Measurements from ENCODE around the gene SEMA3B. TPM values are rescaled to one million over a fixed set of nuclear protein-coding genes. Genes with fewer than 3 reads are reported as not detected.

SEMA3B gene
- total and polyA plus RNA-seq, 2 experiments from 2014 or later: 2.4 to 3.3 TPM

DNA sequence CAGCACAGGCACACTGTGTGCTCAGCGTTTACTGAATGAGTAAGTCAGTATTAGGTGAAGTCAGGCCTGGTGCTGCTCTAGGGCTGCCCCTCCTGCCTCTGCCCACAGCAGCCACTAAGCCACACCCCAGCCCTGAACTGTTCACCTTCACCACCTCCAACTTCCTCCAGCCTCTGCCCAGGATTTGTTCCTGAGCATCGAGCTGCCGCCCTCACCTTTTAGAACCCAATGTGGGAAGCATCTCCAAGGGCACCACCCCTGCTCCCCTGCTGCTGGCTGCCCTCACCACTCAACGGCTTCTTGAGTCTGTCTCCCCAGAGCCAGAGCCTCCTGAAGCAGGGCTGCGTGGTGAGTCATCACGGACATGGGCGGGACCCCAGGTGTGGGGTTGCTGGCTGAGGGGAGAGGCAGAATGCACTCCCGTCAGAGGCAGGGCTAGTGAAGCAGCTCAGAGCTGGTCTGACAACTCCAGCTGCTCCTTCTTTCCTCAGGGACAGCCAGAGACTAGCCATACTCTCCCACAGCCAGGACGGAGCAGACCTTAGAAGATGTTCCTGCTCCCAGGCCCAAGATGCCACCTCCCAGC lies 47.8 kb downstream of the SEMA3B start:
- peaks cover 6% of the 10 kb centered on the region; the same call in 1 of the 2 replicates for H3K4me1 ChIP-seq (ENCODE audit: insufficient read depth)
- no peak for TF ChIP-seq EZH2 (IDR thresholded peaks at IDR 0.05; ENCODE audit: low read depth, unreplicated experiment)
- no peak for TF ChIP-seq EZH2phosphoT487 (IDR thresholded peaks at IDR 0.05; ENCODE audit: unreplicated experiment)
- no peak for TF ChIP-seq POLR2AphosphoS5 (IDR thresholded peaks at IDR 0.05; ENCODE audit: low read depth)
- TF ChIP-seq ZNF114 (CRISPR knock-in tag; IDR thresholded peaks at IDR 0.05): no peak
- no peak for TF ChIP-seq ZNF331 (CRISPR knock-in tag; IDR thresholded peaks at IDR 0.05; ENCODE audit: low read depth)
- TF ChIP-seq, protein P1, sequence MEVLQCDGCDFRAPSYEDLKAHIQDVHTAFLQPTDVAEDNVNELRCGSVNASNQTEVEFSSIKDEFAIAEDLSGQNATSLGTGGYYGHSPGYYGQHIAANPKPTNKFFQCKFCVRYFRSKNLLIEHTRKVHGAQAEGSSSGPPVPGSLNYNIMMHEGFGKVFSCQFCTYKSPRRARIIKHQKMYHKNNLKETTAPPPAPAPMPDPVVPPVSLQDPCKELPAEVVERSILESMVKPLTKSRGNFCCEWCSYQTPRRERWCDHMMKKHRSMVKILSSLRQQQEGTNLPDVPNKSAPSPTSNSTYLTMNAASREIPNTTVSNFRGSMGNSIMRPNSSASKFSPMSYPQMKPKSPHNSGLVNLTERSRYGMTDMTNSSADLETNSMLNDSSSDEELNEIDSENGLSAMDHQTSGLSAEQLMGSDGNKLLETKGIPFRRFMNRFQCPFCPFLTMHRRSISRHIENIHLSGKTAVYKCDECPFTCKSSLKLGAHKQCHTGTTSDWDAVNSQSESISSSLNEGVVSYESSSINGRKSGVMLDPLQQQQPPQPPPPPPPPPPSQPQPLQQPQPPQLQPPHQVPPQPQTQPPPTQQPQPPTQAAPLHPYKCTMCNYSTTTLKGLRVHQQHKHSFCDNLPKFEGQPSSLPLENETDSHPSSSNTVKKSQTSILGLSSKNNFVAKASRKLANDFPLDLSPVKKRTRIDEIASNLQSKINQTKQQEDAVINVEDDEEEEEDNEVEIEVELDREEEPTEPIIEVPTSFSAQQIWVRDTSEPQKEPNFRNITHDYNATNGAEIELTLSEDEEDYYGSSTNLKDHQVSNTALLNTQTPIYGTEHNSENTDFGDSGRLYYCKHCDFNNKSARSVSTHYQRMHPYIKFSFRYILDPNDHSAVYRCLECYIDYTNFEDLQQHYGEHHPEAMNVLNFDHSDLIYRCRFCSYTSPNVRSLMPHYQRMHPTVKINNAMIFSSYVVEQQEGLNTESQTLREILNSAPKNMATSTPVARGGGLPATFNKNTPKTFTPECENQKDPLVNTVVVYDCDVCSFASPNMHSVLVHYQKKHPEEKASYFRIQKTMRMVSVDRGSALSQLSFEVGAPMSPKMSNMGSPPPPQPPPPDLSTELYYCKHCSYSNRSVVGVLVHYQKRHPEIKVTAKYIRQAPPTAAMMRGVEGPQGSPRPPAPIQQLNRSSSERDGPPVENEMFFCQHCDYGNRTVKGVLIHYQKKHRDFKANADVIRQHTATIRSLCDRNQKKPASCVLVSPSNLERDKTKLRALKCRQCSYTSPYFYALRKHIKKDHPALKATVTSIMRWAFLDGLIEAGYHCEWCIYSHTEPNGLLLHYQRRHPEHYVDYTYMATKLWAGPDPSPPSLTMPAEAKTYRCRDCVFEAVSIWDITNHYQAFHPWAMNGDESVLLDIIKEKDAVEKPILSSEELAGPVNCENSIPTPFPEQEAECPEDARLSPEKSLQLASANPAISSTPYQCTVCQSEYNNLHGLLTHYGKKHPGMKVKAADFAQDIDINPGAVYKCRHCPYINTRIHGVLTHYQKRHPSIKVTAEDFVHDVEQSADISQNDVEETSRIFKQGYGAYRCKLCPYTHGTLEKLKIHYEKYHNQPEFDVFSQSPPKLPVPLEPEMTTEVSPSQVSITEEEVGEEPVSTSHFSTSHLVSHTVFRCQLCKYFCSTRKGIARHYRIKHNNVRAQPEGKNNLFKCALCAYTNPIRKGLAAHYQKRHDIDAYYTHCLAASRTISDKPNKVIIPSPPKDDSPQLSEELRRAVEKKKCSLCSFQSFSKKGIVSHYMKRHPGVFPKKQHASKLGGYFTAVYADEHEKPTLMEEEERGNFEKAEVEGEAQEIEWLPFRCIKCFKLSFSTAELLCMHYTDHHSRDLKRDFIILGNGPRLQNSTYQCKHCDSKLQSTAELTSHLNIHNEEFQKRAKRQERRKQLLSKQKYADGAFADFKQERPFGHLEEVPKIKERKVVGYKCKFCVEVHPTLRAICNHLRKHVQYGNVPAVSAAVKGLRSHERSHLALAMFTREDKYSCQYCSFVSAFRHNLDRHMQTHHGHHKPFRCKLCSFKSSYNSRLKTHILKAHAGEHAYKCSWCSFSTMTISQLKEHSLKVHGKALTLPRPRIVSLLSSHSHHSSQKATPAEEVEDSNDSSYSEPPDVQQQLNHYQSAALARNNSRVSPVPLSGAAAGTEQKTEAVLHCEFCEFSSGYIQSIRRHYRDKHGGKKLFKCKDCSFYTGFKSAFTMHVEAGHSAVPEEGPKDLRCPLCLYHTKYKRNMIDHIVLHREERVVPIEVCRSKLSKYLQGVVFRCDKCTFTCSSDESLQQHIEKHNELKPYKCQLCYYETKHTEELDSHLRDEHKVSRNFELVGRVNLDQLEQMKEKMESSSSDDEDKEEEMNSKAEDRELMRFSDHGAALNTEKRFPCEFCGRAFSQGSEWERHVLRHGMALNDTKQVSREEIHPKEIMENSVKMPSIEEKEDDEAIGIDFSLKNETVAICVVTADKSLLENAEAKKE (CRISPR knock-in tag; IDR thresholded peaks at IDR 0.05): no peak
- TF ChIP-seq, protein P2, sequence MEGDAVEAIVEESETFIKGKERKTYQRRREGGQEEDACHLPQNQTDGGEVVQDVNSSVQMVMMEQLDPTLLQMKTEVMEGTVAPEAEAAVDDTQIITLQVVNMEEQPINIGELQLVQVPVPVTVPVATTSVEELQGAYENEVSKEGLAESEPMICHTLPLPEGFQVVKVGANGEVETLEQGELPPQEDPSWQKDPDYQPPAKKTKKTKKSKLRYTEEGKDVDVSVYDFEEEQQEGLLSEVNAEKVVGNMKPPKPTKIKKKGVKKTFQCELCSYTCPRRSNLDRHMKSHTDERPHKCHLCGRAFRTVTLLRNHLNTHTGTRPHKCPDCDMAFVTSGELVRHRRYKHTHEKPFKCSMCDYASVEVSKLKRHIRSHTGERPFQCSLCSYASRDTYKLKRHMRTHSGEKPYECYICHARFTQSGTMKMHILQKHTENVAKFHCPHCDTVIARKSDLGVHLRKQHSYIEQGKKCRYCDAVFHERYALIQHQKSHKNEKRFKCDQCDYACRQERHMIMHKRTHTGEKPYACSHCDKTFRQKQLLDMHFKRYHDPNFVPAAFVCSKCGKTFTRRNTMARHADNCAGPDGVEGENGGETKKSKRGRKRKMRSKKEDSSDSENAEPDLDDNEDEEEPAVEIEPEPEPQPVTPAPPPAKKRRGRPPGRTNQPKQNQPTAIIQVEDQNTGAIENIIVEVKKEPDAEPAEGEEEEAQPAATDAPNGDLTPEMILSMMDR (conservative IDR thresholded peaks at IDR 0.05; ENCODE audit: low read depth in 2 of 2): no peak
- no peak for TF ChIP-seq STAT1 (IDR thresholded peaks at IDR 0.05; ENCODE audit: unreplicated experiment)
- TF ChIP-seq, protein P3, sequence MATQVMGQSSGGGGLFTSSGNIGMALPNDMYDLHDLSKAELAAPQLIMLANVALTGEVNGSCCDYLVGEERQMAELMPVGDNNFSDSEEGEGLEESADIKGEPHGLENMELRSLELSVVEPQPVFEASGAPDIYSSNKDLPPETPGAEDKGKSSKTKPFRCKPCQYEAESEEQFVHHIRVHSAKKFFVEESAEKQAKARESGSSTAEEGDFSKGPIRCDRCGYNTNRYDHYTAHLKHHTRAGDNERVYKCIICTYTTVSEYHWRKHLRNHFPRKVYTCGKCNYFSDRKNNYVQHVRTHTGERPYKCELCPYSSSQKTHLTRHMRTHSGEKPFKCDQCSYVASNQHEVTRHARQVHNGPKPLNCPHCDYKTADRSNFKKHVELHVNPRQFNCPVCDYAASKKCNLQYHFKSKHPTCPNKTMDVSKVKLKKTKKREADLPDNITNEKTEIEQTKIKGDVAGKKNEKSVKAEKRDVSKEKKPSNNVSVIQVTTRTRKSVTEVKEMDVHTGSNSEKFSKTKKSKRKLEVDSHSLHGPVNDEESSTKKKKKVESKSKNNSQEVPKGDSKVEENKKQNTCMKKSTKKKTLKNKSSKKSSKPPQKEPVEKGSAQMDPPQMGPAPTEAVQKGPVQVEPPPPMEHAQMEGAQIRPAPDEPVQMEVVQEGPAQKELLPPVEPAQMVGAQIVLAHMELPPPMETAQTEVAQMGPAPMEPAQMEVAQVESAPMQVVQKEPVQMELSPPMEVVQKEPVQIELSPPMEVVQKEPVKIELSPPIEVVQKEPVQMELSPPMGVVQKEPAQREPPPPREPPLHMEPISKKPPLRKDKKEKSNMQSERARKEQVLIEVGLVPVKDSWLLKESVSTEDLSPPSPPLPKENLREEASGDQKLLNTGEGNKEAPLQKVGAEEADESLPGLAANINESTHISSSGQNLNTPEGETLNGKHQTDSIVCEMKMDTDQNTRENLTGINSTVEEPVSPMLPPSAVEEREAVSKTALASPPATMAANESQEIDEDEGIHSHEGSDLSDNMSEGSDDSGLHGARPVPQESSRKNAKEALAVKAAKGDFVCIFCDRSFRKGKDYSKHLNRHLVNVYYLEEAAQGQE (IDR thresholded peaks at IDR 0.05; ENCODE audit: unreplicated experiment): no peak
- TF ChIP-seq, protein P4, sequence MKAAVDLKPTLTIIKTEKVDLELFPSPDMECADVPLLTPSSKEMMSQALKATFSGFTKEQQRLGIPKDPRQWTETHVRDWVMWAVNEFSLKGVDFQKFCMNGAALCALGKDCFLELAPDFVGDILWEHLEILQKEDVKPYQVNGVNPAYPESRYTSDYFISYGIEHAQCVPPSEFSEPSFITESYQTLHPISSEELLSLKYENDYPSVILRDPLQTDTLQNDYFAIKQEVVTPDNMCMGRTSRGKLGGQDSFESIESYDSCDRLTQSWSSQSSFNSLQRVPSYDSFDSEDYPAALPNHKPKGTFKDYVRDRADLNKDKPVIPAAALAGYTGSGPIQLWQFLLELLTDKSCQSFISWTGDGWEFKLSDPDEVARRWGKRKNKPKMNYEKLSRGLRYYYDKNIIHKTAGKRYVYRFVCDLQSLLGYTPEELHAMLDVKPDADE (IDR thresholded peaks at IDR 0.05): no peak
- no peak for TF ChIP-seq NANOG (IDR thresholded peaks at IDR 0.05; ENCODE audit: borderline replicate concordance)
- TF ChIP-seq JUNB (IDR thresholded peaks at IDR 0.05; ENCODE audit: unreplicated experiment): no peak
- TF ChIP-seq CREB1 (CRISPR knock-in tag; IDR thresholded peaks at IDR 0.05; ENCODE audit: low read depth): no peak
- H3K36me3 ChIP-seq (ENCODE audit: insufficient read depth): peaks cover 8% of the 10 kb centered on the region
- peaks cover 10% of the 10 kb centered on the region; the same call in 1 of the 2 replicates for H3F3A ChIP-seq (replicated peaks; ENCODE audit: low read depth)
- Mint-ChIP-seq H3K27ac (no peak overlapping the region; the same call in 1 of the 2 replicates), H3K4me1 (peaks cover 20% of the 10 kb centered on the region), H3K4me3 (no peak overlapping the region), H3K9me3 (peaks cover 16% of the 10 kb centered on the region), H3K36me3 (ENCODE audit: low read depth) (peaks cover 65% of the 10 kb centered on the region), H3K27me3 (ENCODE audit: insufficient read depth, low read depth, poor library complexity) (peaks cover 5% of the 10 kb centered on the region)
- no peak overlapping the region for H3K27ac ChIP-seq (ENCODE audit: low read depth)
- DNase-seq (ENCODE audit: low spot score) (no peak), ATAC-seq (no peak)
- no peak overlapping the region for H3K4me3 ChIP-seq
- H4K20me1 ChIP-seq (replicated peaks; ENCODE audit: insufficient read depth): peaks cover 5% of the 10 kb centered on the region; the same call in 1 of the 2 replicates
- H3K27me3 ChIP-seq (ENCODE audit: insufficient read depth): no peaks in the 10 kb centered on the region
- no peak overlapping the region for H2AFZ ChIP-seq
- no peaks in the 10 kb centered on the region for H3K9me2 ChIP-seq (ENCODE audit: insufficient read depth)
- H3K79me2 ChIP-seq (replicated peaks; ENCODE audit: insufficient read depth): peaks cover 26% of the 10 kb centered on the region
- no peak overlapping the region for H3K4me2 ChIP-seq
